Adipose tissue (tissue), 3 donors: ENCODE data around the gene NMRK2. TPM values are rescaled to one million over a fixed set of nuclear protein-coding genes. Genes with fewer than 3 reads are reported as not detected.
"Not testable (repeated sequence)": the region's sequence is repeated elsewhere in the genome, so short reads cannot be mapped to it uniquely, and the experiment has no call there.

Source experiments
- H3K27ac ChIP-seq: one replicate; pipeline ENCODE4 v1.5.1; 2013; ENCODE audit warnings: low read depth, low read length
- WGBS, 3 donors: extraction: QIAGEN DNeasy Blood & Tissue Kit; methylation state at CpG; one replicate each; pipeline ENCODE4 v1.1.7; 2013; 5-methylcytosine and 5-hydroxymethylcytosine counted together
- polyA plus RNA-seq, 3 donors: library from polyadenylated mRNA; stranded (reverse); fragments of 200-250 nt; gene quantifications; one replicate each; pipeline ENCODE4 v1.2.3, GENCODE V29; 2013
- donor health status: healthy with polysubstance abuse.
- donor health status: Bipolar disorder and iron deficiency.
- donor health status: healthy.

The NMRK2 gene
- polyA plus RNA-seq, 3 donors, result 0.15 to 2.9 (median 1.1) TPM

DNA sequence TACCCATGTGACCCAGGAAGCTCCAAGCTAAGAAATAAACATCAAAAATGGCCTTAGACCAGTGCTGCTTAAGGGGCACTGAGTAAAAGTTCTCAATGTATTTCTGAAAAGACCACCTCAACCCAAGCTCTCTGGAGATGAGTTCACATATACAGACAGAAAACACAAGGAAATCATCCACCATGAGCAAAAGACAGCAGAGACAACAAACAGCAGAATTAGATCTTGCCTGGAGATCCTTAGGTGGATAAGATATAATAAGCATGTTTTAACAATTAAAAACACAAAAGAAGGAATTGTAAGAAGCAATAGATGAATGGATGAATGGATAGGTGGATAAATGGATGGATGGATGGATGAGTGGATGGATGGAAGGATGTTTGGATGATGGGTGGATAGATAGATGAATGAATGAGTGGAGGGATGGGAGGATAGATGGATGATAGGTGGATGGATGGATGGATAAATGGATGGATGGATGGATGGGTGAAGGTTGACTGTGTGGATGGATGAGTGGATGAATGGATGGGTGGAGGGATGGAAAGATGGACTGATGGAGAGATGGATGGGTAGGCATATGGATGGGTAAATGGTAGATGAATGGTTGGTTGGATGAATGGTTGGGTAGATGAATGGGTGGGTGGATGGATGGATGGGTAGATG is 9.6 kb upstream of the NMRK2 start:
- no peak overlapping the region for H3K27ac ChIP-seq

- no peak overlapping the region for H3K27ac ChIP-seq
- WGBS, 3 donors, result 69 to 89% (median 82%) methylated on average over 1 of the region's 1 CpG
Observed at GRCh38 chr19:3923912-3924311, 9.0 kb upstream of the NMRK2 start.

GRCh38 chr19:3931041-3931440 is 1.8 kb upstream of the NMRK2 start:
- WGBS, 3 donors, result 37 to 76% (median 74%) methylated on average over 8 of the region's 8 CpGs

DNA sequence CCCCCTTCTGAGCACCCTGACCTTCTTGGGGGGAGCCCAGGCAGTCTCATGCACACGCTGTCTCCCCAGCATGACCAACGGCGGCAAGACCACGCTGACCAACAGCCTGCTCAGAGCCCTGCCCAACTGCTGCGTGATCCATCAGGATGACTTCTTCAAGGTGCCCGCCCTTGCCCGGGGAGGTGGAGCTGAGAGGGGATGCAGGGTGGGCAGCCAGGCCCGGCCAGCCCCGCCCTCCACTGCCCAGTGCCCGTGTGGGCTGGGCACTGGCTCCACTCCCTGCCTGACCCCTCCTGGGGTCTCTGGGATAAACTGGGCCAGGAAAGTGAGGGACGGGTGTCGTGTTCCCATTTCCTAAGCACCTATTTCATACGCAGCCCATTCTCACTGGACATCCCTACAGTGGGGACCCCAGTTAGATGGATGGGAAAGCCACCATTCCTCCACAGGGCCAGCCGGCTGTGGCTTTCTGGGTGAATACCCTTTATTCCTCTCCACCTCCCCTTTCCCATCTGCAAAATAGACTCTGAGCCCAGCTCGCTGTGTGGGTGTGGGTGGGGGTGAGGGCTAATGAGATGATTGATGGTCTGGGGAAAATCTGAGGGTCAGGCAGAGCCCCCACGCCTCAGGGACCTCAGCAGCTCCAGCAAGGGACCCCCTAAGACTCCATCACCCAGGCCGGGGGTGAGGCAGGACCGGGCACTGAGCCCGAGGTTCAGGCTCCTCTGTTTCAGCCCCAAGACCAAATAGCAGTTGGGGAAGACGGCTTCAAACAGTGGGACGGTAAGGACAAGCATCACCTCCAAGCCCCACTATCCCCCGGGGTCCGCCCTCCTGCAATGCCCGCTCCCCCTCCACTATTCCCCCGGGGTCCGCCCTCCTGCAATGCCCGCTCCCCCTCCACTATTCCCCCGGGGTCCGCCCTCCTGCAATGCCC is 3.9 kb downstream of the NMRK2 start:
- 79 to 84% (median 83%) methylated on average over 23 to 26 of the region's 29 CpGs for WGBS, 3 donors
- H3K27ac ChIP-seq, result no peak overlapping the region

More at GRCh38 chr19:3931041-3931440, 1.8 kb upstream of the NMRK2 start:
- no peak overlapping the region for H3K27ac ChIP-seq

GRCh38 chr19:3938300-3938950 is 5.6 kb downstream of the NMRK2 start:
- H3K27ac ChIP-seq, result not testable (repeated sequence)
- WGBS, 3 donors, result 84 to 90% (median 88%) methylated on average over 22 of the region's 22 CpGs

DNA sequence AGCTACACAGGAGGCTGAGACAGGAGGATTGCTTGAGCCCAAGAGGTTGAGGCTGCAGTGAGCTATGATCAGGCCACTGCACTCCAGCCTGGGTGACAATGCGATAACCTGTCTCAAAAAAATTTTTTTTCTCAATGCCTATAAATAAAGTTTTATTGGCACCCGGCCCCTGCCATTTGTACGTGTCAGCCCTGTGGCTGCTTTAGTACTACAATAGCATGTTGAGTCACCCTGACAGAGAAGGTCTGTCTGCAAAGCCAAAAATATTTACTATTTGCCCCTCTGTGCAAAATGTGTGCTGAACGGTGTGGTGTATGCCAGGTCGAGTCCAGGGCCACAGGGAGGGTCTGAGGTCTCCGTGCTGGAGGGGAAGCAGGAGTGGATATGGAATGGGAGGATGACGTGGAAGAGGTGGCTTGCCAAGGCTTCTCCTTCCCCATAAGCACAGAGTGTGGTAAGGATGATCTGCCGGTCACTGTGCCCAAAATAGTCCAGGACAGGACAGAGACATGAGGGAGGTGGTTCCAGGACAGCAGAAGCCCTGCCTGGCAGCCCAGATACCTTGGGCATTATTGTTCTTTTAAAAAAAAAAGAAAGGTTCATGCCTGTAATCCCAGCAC is 10.0 kb downstream of the NMRK2 start:
- WGBS, 3 donors, result 74 to 87% (median 79%) methylated on average over 8 of the region's 8 CpGs

GRCh38 chr19:3944018-3944721 is 11.3 kb downstream of the NMRK2 start:
- H3K27ac ChIP-seq, result no peak overlapping the region

More for the DNA sequence above, 10.0 kb downstream of the NMRK2 start:
- H3K27ac ChIP-seq, result no peak overlapping the region

GRCh38 chr19:3945838-3946237 is 13.0 kb downstream of the NMRK2 start:
- no peak overlapping the region for H3K27ac ChIP-seq

More at GRCh38 chr19:3944018-3944721, 11.3 kb downstream of the NMRK2 start:
- 69 to 86% (median 70%) methylated on average over 11 of the region's 11 CpGs for WGBS, 3 donors

DNA sequence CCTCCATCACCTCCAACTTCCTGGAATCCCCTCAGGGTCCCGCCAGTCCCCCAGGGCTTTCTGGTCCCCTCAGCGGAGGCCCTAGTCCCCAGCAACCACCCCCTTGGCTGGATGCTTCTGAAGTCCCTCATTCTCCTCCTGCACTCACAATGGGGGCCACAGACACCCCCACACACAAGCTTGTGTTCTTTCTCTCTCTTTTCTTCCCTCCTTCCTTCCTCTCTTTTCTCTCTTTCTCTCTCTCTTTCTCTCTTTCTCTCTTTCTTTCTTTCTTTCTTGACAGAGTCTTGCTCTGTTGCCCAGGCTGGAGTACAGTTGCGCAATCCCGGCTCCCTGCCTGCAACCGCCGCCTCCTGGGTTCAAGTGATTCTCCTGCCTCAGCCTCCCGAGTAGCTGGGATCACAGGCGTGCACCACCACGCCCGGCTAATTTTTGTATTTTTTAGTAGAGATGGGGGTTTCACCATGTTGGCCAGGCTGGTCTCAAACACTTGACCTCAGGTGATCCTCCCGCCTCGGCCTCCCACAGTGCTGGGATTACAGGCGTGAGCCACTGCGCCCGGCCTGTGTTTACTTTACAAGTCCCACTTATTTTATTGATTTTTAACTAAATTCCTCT is 14.6 kb downstream of the NMRK2 start:
- WGBS, 3 donors, result 81 to 93% (median 91%) methylated on average over 15 of the region's 15 CpGs
- not testable (repeated sequence) for H3K27ac ChIP-seq

More at GRCh38 chr19:3945838-3946237, 13.0 kb downstream of the NMRK2 start:
- WGBS, 3 donors, result 45 to 54% (median 52%) methylated on average over 2 of the region's 2 CpGs

- H3K27ac ChIP-seq, result no peak overlapping the region
- WGBS, 3 donors, result 75 to 89% (median 82%) methylated on average over 11 of the region's 11 CpGs
Observed at GRCh38 chr19:3949294-3949693, 16.4 kb downstream of the NMRK2 start.

DNA sequence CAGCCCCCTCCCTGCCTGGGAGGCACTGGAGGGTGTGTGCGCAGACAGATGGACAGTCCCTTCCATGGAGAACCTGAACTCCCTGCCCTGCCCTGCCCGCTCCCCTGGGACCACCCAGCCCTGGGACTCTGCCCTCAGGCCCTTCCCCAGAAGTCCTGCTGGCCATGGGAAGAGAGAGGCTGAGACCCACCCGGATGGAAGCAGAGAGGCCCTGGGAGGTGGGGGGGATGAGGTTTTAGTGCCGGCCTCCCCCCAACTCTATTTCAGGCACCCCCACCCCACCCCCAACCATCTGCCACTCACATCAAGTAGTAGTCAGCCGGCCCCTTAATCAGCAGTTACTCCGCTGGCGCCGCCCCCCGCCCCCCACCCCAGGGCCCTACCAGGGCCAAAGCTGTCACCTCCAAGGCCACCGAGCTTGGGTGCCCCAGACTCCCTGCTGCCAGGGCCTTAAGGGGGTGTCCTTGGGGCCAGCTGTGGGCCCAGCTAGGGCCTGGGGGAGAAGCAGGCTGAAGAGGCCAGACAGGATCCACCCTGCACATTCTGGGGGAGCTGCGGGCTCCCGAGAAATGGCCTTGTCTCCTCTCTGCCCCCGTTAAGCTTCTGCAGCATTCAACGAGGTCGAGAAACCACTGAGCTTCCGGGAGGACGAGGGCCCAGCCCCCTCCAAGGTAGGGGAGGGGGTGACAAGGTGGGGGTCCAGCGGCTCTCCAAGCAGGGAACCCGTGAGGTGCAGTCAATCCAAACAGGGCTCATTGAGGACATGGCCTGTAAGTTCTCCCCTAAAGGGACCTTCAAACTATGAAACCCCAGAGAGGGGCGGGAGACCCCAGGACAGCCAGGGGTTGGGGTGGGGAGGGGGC is 17.4 kb downstream of the NMRK2 start:
- WGBS, 3 donors, result 28 to 48% (median 41%) methylated on average over 19 to 20 of the region's 20 CpGs
- no peak overlapping the region for H3K27ac ChIP-seq

DNA sequence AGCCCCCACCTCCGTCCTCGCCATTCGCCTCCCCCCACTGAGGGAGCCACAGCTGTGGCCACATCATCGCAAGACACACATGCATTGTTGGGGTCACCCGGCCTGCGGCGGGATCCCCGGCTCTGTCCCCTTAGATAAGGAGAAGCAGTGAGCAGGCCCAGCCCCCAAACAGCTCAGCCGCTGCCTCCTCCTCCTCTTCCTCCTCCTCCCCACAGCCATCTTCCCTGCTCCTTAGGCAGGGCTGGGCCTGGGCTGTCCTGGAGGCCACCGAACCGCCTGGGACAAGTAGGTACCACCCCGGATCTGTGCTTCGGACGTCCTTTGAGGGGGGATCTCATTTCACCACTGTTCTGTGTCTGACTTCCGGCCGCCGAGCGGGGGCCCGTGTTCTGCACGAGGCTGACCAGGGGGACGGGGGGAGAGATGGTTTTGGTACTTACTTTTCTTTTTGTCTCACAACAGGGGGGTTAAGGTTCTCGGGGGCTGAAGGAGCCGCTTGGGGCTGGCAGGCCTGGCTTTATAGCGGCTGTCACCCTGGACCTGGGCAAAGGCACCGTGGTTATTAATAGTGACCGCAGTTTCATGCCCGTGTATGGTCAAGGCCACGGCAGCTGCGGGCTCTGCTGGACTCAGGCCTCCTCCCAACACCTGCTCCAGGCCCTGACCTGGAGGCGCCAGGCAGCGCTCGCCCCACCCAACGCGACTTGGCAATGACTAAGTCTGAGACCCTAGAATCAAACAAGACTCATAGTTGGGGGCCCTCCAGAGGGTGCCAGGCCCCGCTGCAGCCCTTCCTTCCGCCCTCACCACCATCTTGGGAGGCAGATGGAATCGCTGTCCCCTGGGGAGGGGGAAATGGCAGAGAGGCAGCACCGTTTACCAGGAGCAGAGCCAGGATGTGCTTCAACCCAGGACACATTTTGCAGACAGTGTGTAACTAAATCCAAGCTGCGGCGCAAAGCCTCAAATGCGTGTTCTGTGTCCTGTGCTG is 18.3 kb downstream of the NMRK2 start:
- WGBS, 3 donors, result 23 to 35% (median 31%) methylated on average over 37 to 41 of the region's 41 CpGs
- no peak overlapping the region for H3K27ac ChIP-seq

GRCh38 chr19:3952755-3953276 is 19.9 kb downstream of the NMRK2 start:
- H3K27ac ChIP-seq, result not testable (repeated sequence)
- 78 to 92% (median 83%) methylated on average over 9 of the region's 9 CpGs for WGBS, 3 donors

- whole genome bisulfite sequencing, 3 donors, result 82 to 88% (median 85%) methylated on average over 12 of the region's 12 CpGs
- no peak overlapping the region for H3K27ac ChIP-seq
Observed at GRCh38 chr19:3954107-3954506, 21.2 kb downstream of the NMRK2 start.

- H3K27ac ChIP-seq, result not testable (repeated sequence)
- WGBS, 3 donors, result 80 to 89% (median 82%) methylated on average over 13 of the region's 13 CpGs
Observed at GRCh38 chr19:3955276-3955675, 22.4 kb downstream of the NMRK2 start.
